T-helper 2 cell treated with Interferon-gamma antibody and Interleukin-4, amounts not matched to agents 100 ng/mL and 5 ng/mL, for 36 hours (primary cell): ENCODE measurements around the gene CREB3L1. TPM values are rescaled to one million over a fixed set of nuclear protein-coding genes. Genes with fewer than 3 reads are reported as not detected.

ENCODE experiments used
- intact Hi-C: fragments of 100-400 bp; cut with micrococcal nuclease; formaldehyde crosslinking; loops from one replicate; pipeline ENCODE4 v1.15.1; 2023
- total RNA-seq: library from RNA; stranded (reverse); gene quantifications from 2 replicates; pipeline ENCODE4 v1.2.3, GENCODE V29; 2022

The CREB3L1 gene, protein sequence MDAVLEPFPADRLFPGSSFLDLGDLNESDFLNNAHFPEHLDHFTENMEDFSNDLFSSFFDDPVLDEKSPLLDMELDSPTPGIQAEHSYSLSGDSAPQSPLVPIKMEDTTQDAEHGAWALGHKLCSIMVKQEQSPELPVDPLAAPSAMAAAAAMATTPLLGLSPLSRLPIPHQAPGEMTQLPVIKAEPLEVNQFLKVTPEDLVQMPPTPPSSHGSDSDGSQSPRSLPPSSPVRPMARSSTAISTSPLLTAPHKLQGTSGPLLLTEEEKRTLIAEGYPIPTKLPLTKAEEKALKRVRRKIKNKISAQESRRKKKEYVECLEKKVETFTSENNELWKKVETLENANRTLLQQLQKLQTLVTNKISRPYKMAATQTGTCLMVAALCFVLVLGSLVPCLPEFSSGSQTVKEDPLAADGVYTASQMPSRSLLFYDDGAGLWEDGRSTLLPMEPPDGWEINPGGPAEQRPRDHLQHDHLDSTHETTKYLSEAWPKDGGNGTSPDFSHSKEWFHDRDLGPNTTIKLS
- 0.09 TPM in 1 of 2 replicates, not detected in the other for total RNA-seq

- intact Hi-C loops, result no loop called here
Observed at GRCh38 chr11:46277622-46278386, at the start of gene CREB3L1. TSS of gene CREB3L1 (plus strand) at chr11:46277662. CDS start at chr11:46278112, 450 bp downstream.

DNA sequence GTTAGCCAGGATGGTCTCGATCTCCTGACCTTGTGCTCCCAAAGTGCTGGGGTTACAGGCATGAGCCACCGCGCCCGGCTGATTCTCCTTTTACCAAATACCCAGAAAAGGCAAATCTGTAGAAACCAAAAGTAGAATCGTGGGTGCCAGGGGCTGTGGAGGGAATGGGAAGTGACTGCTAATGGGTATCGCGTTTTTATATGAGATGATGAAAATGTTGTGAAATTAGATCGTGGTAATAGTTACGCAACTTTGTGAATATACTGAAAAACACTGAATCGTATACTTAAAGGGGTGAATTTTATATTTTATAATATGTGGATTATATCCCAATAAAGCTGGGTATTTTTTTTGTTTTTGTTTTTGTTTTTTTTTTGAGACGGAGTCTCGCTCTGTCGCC, 48.2 kb upstream of the CREB3L1 start:
- intact Hi-C loops, result no loop called here

- intact Hi-C loops, result no loop called here
Observed at GRCh38 chr11:46234311-46234710, 43.2 kb upstream of the CREB3L1 start.

GRCh38 chr11:46235777-46236688, 41.4 kb upstream of the CREB3L1 start:
- intact Hi-C loops, result no loop called here

DNA sequence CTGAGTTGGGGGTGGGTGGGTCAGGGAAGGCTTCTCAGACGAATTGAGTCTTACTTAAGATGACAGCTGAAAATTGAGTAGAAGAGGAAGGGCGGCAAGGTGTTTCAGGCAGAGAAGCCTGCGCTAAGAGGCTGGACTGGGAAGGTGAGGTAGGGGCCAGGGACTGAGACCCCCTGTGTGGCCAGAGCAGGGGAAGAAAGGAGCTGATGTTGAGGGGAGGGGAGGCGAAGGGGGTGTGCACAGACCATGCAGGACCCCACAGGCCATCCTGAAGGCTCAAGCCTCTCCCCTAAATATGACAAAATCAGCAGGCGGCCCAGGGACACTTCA, 40.6 kb upstream of the CREB3L1 start:
- intact Hi-C loops, result no loop called here

GRCh38 chr11:46237248-46238077, 40.0 kb upstream of the CREB3L1 start:
- intact Hi-C loops, result loop anchor here (2.0 kb wide), 1 partner anchor 111 kb away; no protein-coding TSS in a partner anchor

DNA sequence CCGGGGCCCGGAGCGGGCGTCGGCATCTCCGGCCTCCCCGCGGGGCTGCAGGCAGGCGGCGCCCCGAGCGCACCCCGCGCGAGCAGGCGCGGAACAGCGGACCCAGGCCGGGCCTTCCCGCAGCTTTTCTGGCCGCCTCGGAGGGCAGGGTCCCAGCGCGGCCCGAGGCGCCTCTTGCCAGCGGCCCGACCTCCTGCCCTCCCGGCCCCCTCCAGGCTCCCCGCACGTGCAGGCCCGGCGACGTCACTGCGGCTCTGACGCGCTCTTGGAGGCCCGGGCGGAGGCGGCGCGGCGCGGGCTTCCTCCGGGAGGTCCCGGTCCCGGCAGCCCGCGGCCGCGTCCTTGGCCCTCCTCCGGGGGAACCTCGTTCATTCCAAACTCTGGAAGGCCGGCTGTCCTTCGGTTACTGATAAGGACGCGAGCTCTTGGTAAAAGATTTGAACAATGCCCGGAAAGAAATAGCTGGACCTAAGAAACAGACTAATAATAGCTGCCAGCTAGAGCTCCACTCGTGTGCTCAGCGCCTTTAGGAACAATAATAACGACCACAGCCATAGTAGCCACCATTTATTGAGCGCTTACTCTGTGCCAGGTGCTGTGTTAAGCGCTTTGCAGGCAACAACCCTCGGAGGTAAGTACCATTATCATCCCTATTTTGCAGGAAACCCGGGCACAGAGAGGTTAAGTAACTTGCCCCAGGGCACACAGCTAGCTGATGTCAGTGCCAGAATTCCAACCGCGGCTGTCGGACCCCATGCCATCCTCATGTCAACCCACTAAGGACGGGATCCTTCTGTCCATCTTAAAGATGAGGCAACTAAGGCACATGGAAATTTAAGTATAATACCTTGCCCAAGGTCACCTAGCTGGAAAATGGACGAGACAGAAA, 39.1 kb upstream of the CREB3L1 start:
- intact Hi-C loops, result loop anchor here (2.0 kb wide), 1 partner anchor 112 kb away; no protein-coding TSS in a partner anchor

DNA sequence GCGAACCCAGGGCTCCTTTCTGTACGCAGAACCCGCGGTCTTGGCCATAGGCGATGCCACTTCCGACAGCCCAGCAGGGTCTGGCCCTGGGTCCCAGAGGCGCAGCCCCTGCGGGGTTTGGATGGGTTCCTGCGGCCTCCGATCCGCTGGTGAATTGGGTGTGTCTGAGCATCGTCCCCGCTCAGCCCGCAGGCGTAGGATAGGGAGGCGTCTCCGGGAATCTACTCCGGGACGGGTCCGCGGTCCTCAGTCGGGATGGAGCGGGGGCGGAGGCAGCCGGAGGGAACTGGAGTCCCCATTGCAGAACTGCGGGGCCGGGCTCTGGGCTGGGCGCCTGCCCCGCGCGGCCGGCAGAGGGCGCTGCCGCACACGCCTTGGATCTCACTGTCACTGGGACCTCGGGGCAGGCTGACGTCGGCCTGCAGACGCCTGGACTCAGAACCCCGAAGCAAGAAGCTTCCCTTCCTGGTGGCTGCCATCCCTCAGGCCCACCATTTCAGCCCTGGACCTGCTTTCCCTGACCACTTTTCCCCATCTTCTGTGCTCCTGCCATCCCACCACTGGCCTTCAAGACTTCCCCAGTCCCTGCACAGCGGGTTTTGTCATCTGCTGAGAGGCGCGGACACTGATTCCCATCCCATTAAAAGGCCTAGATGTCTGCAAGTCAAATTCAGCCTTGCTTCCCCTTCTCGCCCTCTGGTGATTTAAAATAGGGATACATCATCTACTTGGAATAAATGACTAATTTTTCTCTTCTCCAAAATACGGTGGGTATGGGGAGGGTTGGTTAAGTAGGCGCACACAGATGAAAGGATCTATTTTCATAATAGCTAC, 38.3 kb upstream of the CREB3L1 start:
- intact Hi-C loops, result loop anchor here (1.0 to 2.0 kb wide), 4 partner anchors 69 to 299 kb away; no protein-coding TSS in a partner anchor

- intact Hi-C loops, result loop anchor here (1.0 to 10.0 kb wide), 5 partner anchors 69 to 395 kb away; partner anchors contain the start of gene CRY2
Observed at GRCh38 chr11:46239801-46240061, 37.7 kb upstream of the CREB3L1 start.

GRCh38 chr11:46240371-46240770, 37.1 kb upstream of the CREB3L1 start:
- intact Hi-C loops, result loop anchor here (10.0 kb wide), 1 partner anchor 396 kb away; the partner anchor contains the start of gene CRY2

DNA sequence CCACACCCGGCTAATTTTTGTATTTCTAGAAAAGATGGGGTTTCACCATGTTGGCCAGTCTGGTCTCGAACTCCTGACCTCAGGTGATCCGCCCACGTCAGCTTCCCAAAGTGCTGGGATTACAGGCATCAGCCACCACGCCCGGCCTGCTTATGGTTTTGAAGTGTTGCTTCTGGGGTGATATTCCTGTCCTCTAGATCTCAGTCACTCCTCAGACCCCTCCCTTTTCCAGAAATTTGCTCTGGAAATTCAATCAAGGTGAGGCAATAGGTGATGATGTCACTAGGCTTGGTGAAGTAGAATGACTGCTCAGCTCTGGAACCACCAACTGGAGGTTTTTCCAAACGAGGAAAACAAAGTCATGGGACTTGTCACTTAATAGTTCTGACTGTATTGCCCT, 36.6 kb upstream of the CREB3L1 start:
- intact Hi-C loops, result loop anchor here (10.0 kb wide), 1 partner anchor 396 kb away; the partner anchor contains the start of gene CRY2

DNA sequence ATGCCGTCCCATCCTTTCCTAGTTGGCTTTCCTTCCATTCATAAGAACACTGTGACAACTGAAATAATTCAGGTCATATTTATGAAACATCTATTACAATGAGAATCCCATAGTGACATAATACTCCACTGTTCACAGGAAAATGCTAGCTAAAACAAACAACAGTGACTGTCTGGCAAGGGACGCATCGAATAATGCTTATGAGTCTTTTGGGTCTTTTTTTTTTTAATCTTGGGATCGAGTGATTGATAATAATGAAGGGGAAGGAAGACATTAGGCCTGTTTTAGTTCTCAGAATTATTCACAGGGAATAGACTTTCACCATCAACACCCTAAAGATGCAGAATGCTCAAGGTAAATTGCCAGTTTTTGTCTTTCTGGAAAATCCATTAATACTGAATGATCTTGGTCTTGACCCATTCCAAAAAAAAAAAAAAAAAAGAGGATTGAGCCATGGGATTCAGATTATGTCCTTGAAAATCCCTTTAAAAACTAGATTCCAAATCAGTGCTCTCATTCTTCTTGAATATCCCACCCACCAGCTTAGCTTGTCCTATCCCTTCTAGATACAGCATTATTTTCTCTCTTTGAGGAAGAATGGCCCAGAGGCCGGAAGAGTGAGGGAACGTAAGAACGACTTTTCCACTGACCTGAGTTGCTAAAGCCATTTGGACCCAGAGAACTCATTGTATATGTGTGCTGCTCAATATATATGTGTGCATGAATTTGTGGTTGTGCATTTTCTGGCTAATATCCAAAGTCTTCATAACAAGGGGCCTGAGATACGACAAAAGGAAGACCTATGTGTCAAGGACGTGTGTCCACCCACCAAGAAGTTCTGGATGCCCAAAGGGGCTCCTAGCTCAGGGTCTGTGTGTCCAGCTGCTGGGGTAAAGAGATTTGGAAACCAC, 35.2 kb upstream of the CREB3L1 start:
- intact Hi-C loops, result loop anchor here (10.0 kb wide), 1 partner anchor 397 kb away; the partner anchor contains the start of gene CRY2

DNA sequence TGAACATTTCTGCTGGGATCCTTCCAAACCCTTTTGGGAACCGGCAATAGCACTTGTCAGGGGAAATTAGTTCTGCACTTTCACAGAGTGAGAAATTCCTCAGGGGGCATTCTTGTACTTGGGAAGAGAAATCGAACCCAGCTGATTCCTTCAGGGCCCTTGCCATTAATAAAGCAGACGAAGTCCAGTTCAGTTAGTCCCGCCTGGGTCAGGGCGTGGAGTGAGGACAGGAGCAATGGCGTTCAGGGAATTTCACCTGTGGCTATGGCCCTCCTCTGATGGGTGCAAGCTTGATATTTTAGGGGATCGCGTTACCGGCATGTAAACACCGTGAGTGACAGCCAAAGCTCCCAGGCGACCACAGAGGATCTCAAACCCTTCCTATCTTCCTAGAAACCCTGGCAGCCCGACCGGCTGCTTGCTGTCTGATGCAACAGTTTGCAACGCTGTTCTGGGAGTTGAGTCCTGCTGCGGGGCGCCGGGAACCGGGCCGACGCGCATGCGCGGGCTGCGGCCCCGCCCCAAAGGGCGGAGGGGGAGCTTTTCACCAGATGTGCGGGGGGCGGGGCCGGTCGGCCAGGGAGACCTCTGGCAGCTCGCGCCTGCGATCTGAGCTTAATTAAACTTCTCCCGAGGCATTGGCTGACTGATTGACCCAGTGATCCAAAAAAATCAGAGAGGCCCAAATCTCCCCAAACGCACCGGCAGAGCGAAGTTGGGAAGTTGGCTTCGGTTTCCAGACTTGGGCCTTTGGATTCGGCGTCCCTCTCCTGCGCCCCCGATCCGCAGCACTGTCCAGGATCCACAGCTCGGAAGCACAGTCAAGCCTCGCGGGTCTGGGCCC, 34.3 kb upstream of the CREB3L1 start:
- intact Hi-C loops, result loop anchor here (10.0 kb wide), 1 partner anchor 398 kb away; the partner anchor contains the start of gene CRY2

DNA sequence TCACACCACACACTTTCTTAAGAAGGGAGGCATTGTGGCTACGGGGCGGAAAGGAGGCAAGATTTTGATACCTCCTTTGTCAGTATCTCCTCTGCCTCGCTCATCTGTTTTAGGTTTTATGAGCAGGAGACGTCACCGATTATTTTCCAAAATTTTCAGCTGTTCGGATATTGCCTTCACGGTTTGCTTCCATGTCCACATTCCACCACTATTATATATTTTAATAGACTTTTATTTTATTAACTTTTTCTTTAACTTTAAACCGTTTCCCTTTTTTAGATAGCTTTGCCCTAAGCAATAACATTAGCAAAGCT, 33.7 kb upstream of the CREB3L1 start:
- intact Hi-C loops, result loop anchor here (10.0 kb wide), 1 partner anchor 399 kb away; the partner anchor contains the start of gene CRY2

GRCh38 chr11:46246521-46246920, 30.9 kb upstream of the CREB3L1 start:
- intact Hi-C loops, result loop anchor here (10.0 kb wide), 1 partner anchor 402 kb away; the partner anchor contains the start of gene CRY2

GRCh38 chr11:46247090-46247489, 30.4 kb upstream of the CREB3L1 start:
- intact Hi-C loops, result loop anchor here (10.0 kb wide), 1 partner anchor 402 kb away; the partner anchor contains the start of gene CRY2
